Measurements from ENCODE around the gene NHERF1. TPM values are rescaled to one million over a fixed set of nuclear protein-coding genes. Genes with fewer than 3 reads are reported as not detected.

Gene NHERF1
- total RNA-seq, 4 donors from 2014 or later = 21.9 to 63.4 (median 43.8) TPM

- Histone ChIP-seq H3K36me3 (no peaks in the 10 kb centered on the region), H3K27ac (no peak overlapping the region), H3K9me3 (no peaks in the 10 kb centered on the region), H3K4me3 (replicated peaks in 1 of 3) (no peak overlapping the region), H3K27me3 (peaks cover 24% of the 10 kb centered on the region), H3K4me1 (peaks cover 15 to 24% of the 10 kb centered on the region in 2 donors)
- TF ChIP-seq POLR2A (IDR thresholded peaks at IDR 0.05) = no peak
- TF ChIP-seq, protein P1, sequence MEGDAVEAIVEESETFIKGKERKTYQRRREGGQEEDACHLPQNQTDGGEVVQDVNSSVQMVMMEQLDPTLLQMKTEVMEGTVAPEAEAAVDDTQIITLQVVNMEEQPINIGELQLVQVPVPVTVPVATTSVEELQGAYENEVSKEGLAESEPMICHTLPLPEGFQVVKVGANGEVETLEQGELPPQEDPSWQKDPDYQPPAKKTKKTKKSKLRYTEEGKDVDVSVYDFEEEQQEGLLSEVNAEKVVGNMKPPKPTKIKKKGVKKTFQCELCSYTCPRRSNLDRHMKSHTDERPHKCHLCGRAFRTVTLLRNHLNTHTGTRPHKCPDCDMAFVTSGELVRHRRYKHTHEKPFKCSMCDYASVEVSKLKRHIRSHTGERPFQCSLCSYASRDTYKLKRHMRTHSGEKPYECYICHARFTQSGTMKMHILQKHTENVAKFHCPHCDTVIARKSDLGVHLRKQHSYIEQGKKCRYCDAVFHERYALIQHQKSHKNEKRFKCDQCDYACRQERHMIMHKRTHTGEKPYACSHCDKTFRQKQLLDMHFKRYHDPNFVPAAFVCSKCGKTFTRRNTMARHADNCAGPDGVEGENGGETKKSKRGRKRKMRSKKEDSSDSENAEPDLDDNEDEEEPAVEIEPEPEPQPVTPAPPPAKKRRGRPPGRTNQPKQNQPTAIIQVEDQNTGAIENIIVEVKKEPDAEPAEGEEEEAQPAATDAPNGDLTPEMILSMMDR (IDR thresholded peaks at IDR 0.05) = no peak
- WGBS, 2 donors = 84 to 87% methylated on average over 12 of the region's 12 CpGs
- no peak for DNase-seq
- intact Hi-C loops (cut with DNase I) = loop anchor here (5.0 kb wide), 1 partner anchor 82 kb away; no protein-coding TSS in a partner anchor
These were observed 9.1 kb upstream of the NHERF1 start for GRCh38 chr17:74739227-74739831.

DNA sequence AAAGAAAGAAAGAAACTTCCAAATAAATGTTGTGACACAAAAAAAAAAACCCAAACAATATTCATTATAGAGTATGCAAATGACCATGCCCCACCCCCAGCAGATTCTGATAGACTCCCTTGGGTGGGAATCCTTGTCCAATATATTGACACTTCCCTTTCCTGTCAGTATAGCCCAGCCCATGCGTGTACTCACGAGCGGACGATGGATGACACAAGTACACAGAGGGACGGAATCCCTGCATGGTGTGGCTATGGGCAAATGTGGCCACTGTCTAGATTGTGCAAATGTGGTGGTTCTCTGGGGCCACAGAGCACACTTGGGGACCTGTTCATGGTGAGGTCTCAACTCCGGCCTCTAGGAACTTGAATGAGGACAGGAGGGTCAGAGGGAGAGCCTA lies 8.3 kb upstream of the NHERF1 start:
- no peaks in the 10 kb centered on the region for H3K36me3 ChIP-seq
- peaks cover 24% of the 10 kb centered on the region for H3K27me3 ChIP-seq
- no peaks in the 10 kb centered on the region for H3K9me3 ChIP-seq
- WGBS, 2 donors = 76 to 87% methylated on average over 6 of the region's 6 CpGs
- H3K4me3 ChIP-seq (replicated peaks in 1 of 3) = no peak overlapping the region
- intact Hi-C loops (cut with DNase I) = loop anchor here (5.0 kb wide), 1 partner anchor 47 kb away; no protein-coding TSS in a partner anchor
- H3K4me1 ChIP-seq = peaks cover 15 to 29% of the 10 kb centered on the region in 2 donors
- no peak for TF ChIP-seq POLR2A (IDR thresholded peaks at IDR 0.05)
- TF ChIP-seq, protein P1 (IDR thresholded peaks at IDR 0.05) = no peak
- H3K27ac ChIP-seq = no peak overlapping the region
- no peak for DNase-seq

GRCh38 chr17:74740641-74741387 lies 7.6 kb upstream of the NHERF1 start:
- H3K27me3 ChIP-seq = peaks cover 24% of the 10 kb centered on the region
- H3K27ac ChIP-seq = no peak overlapping the region

GRCh38 chr17:74742153-74742515 lies 6.3 kb upstream of the NHERF1 start:
- DNase-seq = no peak
- Histone ChIP-seq H3K27me3 (peaks cover 18% of the 10 kb centered on the region), H3K4me1 (peaks cover 7 to 23% of the 10 kb centered on the region in 2 donors), H3K27ac (no peak overlapping the region), H3K9me3 (no peaks in the 10 kb centered on the region), H3K36me3 (no peaks in the 10 kb centered on the region), H3K4me3 (replicated peaks in 1 of 3) (no peak overlapping the region)
- intact Hi-C loops (cut with DNase I) = loop anchor here (5.0 kb wide), 1 partner anchor 45 kb away; no protein-coding TSS in a partner anchor
- WGBS, 2 donors = 51 to 52% methylated on average over 4 of the region's 4 CpGs
- TF ChIP-seq, protein P1 (IDR thresholded peaks at IDR 0.05) = no peak
- no peak for TF ChIP-seq POLR2A (IDR thresholded peaks at IDR 0.05)

More at GRCh38 chr17:74740641-74741387, 7.6 kb upstream of the NHERF1 start:
- H3K9me3 ChIP-seq = no peaks in the 10 kb centered on the region
- WGBS, 2 donors = 89 to 90% methylated on average over 10 to 17 of the region's 17 CpGs
- no peak overlapping the region for H3K4me3 ChIP-seq (replicated peaks in 1 of 3)
- no peak for TF ChIP-seq POLR2A (IDR thresholded peaks at IDR 0.05)
- TF ChIP-seq, protein P1 (IDR thresholded peaks at IDR 0.05) = no peak
- no peak for DNase-seq
- peaks cover 15 to 32% of the 10 kb centered on the region in 2 donors for H3K4me1 ChIP-seq
- no peaks in the 10 kb centered on the region for H3K36me3 ChIP-seq
- intact Hi-C loops (cut with DNase I) = loop anchor here (5.0 kb wide), 1 partner anchor 46 kb away; no protein-coding TSS in a partner anchor
